ENCODE data around the gene ABCA4. TPM values are rescaled to one million over a fixed set of nuclear protein-coding genes. Genes with fewer than 3 reads are reported as not detected.

Gene ABCA4
- total and polyA plus RNA-seq, 2 donors (not counting 3 experiments of a cell fraction or from before 2014, with no cell fraction given) = 2.3 to 4.9 TPM

GRCh38 chr1:94142022-94142421 lies 21.1 kb upstream of the ABCA4 start:
- peak; percentile 93 for FAIRE-seq
- no peaks in the 10 kb centered on the region for H4K20me1 ChIP-seq (replicated peaks; ENCODE audit: control insufficient read depth, extremely low read depth, insufficient read depth, low read length)
- TF ChIP-seq, protein P1, sequence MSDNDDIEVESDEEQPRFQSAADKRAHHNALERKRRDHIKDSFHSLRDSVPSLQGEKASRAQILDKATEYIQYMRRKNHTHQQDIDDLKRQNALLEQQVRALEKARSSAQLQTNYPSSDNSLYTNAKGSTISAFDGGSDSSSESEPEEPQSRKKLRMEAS (IDR thresholded peaks at IDR 0.05; ENCODE audit: insufficient read depth, insufficient read length) = no peak
- TF ChIP-seq POLR2A (IDR thresholded peaks at IDR 0.05; ENCODE audit: low read depth, low read length) (no peak), JUN (IDR thresholded peaks at IDR 0.05; ENCODE audit: borderline replicate concordance, insufficient read depth, insufficient read length, low read depth) (peak; percentile 92), FOS (IDR thresholded peaks at IDR 0.05; ENCODE audit: borderline replicate concordance, insufficient read depth, low read length) (peak; percentile 97), GATA2 (IDR thresholded peaks at IDR 0.05; ENCODE audit: insufficient read depth, insufficient read length, low read depth, low read length) (peak; percentile 62), EZH2 (IDR thresholded peaks at IDR 0.05; ENCODE audit: borderline replicate concordance, low read depth, low read length, severe bottlenecking) (no peak), POLR2AphosphoS5 (IDR thresholded peaks at IDR 0.05; ENCODE audit: insufficient read depth, low read depth, low read length) (peak; percentile 20), MYC (IDR thresholded peaks at IDR 0.05; ENCODE audit: low read depth, low read length) (no peak)
- TF ChIP-seq, protein P2, sequence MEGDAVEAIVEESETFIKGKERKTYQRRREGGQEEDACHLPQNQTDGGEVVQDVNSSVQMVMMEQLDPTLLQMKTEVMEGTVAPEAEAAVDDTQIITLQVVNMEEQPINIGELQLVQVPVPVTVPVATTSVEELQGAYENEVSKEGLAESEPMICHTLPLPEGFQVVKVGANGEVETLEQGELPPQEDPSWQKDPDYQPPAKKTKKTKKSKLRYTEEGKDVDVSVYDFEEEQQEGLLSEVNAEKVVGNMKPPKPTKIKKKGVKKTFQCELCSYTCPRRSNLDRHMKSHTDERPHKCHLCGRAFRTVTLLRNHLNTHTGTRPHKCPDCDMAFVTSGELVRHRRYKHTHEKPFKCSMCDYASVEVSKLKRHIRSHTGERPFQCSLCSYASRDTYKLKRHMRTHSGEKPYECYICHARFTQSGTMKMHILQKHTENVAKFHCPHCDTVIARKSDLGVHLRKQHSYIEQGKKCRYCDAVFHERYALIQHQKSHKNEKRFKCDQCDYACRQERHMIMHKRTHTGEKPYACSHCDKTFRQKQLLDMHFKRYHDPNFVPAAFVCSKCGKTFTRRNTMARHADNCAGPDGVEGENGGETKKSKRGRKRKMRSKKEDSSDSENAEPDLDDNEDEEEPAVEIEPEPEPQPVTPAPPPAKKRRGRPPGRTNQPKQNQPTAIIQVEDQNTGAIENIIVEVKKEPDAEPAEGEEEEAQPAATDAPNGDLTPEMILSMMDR (IDR thresholded peaks at IDR 0.05; ENCODE audit: extremely low read depth in 1 of 2, insufficient read depth in 1 of 2, low read depth in 1 of 2, low read length in 2 of 2) = no peak
- H3K4me2 ChIP-seq (ENCODE audit: insufficient read depth, low read length) = peak overlapping the region; percentile 62
- intact Hi-C loops (cut with micrococcal nuclease) = loop anchor here (1.0 to 2.0 kb wide), 2 partner anchors 48 to 73 kb away; no protein-coding TSS in a partner anchor
- H3K4me3 ChIP-seq (replicated peaks in 1 of 3; ENCODE audit: insufficient read depth in 1 of 3, low read depth in 1 of 3, low read length in 3 of 3) = no peak overlapping the region
- no peaks in the 10 kb centered on the region for H3K27me3 ChIP-seq (ENCODE audit: control insufficient read depth in 2 of 2, insufficient read depth in 2 of 2, low read length in 2 of 2)
- H3K27ac ChIP-seq (ENCODE audit: insufficient read depth, low read depth, low read length) = peak overlapping the region; percentile 84
- peaks cover 22% of the 10 kb centered on the region for H3K4me1 ChIP-seq (ENCODE audit: control insufficient read depth, extremely low read depth, insufficient read depth, low read length)
- BruUV-seq (replicated peaks) = no TSS peak
- DNase-seq (ENCODE audit: low read depth, low spot score) = peak; percentile 98
- dilution Hi-C loops (cut with MboI; ENCODE audit: extremely low pct_ligation_motif_present, low sequenced_read_pairs) = no loop called here
- H3K79me2 ChIP-seq (ENCODE audit: control insufficient read depth, insufficient read depth, low read length) = no peaks in the 10 kb centered on the region
- no peaks in the 10 kb centered on the region for H3K36me3 ChIP-seq (ENCODE audit: control insufficient read depth in 2 of 2, extremely low read depth in 1 of 2, insufficient read depth in 2 of 2, low read length in 2 of 2)
- POLR2A ChIA-PET = interaction anchor here (1.3 kb wide), 1 partner anchor 73 kb away, joined by 4 read pairs; no protein-coding TSS in a partner anchor
- CTCF ChIA-PET = interaction anchor here (0.7 to 2.3 kb wide), 13 partner anchors 13 to 194 kb away, joined by 3 to 16 read pairs (median 4); no protein-coding TSS in a partner anchor
- H2AFZ ChIP-seq (ENCODE audit: low read depth, low read length) = peak overlapping the region; percentile 26
- peak overlapping the region; percentile 61 for H3K9ac ChIP-seq (replicated peaks; ENCODE audit: extremely low read depth, insufficient read depth, low read length)
- H3K9me3 ChIP-seq (replicated peaks; ENCODE audit: control insufficient read depth, insufficient read depth, low read length) = no peaks in the 10 kb centered on the region
- H3K9me1 ChIP-seq (replicated peaks; ENCODE audit: control insufficient read depth, extremely low read depth, insufficient read depth, low read length) = no peaks in the 10 kb centered on the region

Measured in endothelial cell of umbilical vein (primary cell).